ENCODE measurements around the gene PSMA5. TPM values are rescaled to one million over a fixed set of nuclear protein-coding genes. Genes with fewer than 3 reads are reported as not detected.

The PSMA5 gene
- total RNA-seq, 1 experiment from 2014 or later = 133 TPM

DNA sequence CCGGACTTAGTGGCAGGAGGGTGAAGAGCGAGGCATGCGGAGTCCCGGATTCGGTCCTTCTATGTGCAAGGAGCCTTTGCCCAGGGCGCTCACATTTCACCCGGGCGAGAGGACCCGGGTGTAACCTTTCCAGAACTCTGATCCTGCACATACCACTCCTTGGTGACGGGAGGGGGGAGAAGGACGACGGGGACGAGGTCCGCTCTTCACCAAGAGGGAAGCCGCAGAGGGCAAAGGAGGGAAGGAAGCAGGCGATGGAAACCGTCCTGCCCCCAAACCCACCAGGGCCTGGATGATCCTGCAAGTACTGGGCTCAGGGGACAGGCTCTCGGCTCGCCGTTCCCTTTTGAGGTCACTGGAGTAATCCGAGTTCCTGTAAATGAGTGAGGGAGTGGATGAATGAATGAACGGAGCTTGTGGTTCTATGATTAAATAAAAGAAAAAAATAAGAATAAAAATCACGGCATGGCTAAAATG is 41.1 kb upstream of the PSMA5 start:
- TF ChIP-seq, protein P1, sequence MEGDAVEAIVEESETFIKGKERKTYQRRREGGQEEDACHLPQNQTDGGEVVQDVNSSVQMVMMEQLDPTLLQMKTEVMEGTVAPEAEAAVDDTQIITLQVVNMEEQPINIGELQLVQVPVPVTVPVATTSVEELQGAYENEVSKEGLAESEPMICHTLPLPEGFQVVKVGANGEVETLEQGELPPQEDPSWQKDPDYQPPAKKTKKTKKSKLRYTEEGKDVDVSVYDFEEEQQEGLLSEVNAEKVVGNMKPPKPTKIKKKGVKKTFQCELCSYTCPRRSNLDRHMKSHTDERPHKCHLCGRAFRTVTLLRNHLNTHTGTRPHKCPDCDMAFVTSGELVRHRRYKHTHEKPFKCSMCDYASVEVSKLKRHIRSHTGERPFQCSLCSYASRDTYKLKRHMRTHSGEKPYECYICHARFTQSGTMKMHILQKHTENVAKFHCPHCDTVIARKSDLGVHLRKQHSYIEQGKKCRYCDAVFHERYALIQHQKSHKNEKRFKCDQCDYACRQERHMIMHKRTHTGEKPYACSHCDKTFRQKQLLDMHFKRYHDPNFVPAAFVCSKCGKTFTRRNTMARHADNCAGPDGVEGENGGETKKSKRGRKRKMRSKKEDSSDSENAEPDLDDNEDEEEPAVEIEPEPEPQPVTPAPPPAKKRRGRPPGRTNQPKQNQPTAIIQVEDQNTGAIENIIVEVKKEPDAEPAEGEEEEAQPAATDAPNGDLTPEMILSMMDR (conservative IDR thresholded peaks at IDR 0.05) = no peak
- Mint-ChIP-seq H3K4me1 (peaks cover 21 to 22% of the 10 kb centered on the region in 2 experiments), H3K4me3 (peak overlapping the region; percentile 66 to 82), H3K9me3 (peaks cover 0 to 3% of the 10 kb centered on the region in 2 experiments; a peak in 1 of 5 replicates), H3K27ac (no peak overlapping the region), H3K27me3 (ENCODE audit: low read depth) (peaks cover 79% of the 10 kb centered on the region), H3K36me3 (ENCODE audit: insufficient read depth in 1 of 3, low read depth in 3 of 3) (no peaks in the 10 kb centered on the region)
- no peaks in the 10 kb centered on the region for H3K9me3 ChIP-seq (ENCODE audit: control insufficient read depth, low read depth, low read length)
- no CpG with 5 or more reads among the region's 23 CpGs for WGBS (ENCODE audit: extremely low coverage, insufficient read length, low lambda C conversion rate)
- no peak overlapping the region for H3K23ac ChIP-seq (ENCODE audit: insufficient read length, low read depth, low read length)
- no peak overlapping the region for H2BK15ac ChIP-seq (ENCODE audit: low read depth, low read length)
- no peak overlapping the region for H2BK20ac ChIP-seq (ENCODE audit: low read depth, low read length, poor library complexity, severe bottlenecking)
- peaks cover 15% of the 10 kb centered on the region for H3K23me2 ChIP-seq (ENCODE audit: insufficient read length, low read depth, low read length, poor library complexity, severe bottlenecking)
- peak; percentile 49 for DNase-seq
- no peaks in the 10 kb centered on the region for H3K79me2 ChIP-seq (ENCODE audit: insufficient read depth, low read length)
- no peak overlapping the region for H4K8ac ChIP-seq (replicated peaks; ENCODE audit: insufficient read length, low read depth, low read length)
- H4K91ac ChIP-seq (ENCODE audit: insufficient read length, low read depth, low read length) = no peak overlapping the region
- peaks cover 14% of the 10 kb centered on the region; the same call in 1 of the 2 replicates for H3K27me3 ChIP-seq (ENCODE audit: insufficient read depth, low read length)
- H2AFZ ChIP-seq (ENCODE audit: low read length) = no peak overlapping the region
- H3K56ac ChIP-seq (ENCODE audit: insufficient read length, low read depth, low read length) = no peak overlapping the region
- H3K9ac ChIP-seq (ENCODE audit: extremely low read depth, insufficient read length, low read length) = no peak overlapping the region
- H3K4ac ChIP-seq (ENCODE audit: low read depth, low read length) = no peak overlapping the region
- H4K20me1 ChIP-seq (ENCODE audit: control insufficient read depth, insufficient read depth, insufficient read length) = no peaks in the 10 kb centered on the region
- H3K14ac ChIP-seq (ENCODE audit: insufficient read depth, low read length) = no peak overlapping the region; the same call in 1 of the 2 replicates
- no peaks in the 10 kb centered on the region; the same call in 1 of the 2 replicates for H3K4me1 ChIP-seq (ENCODE audit: insufficient read depth, low read length)
- H3T11ph ChIP-seq (ENCODE audit: low read length) = no peak overlapping the region
- no peaks in the 10 kb centered on the region for H3K79me1 ChIP-seq (ENCODE audit: insufficient read depth, low read depth, low read length, poor library complexity, severe bottlenecking)
- no peak overlapping the region for H3K27ac ChIP-seq (ENCODE audit: insufficient read length, low read depth, low read length)
- H3K4me2 ChIP-seq (ENCODE audit: insufficient read depth, insufficient read length, low read length) = peak overlapping the region; percentile 67
- H2BK5ac ChIP-seq (ENCODE audit: insufficient read length, low read length) = no peak overlapping the region
- H3K18ac ChIP-seq (ENCODE audit: insufficient read length, low read depth, low read length) = no peak overlapping the region
- no peak overlapping the region for H2AK5ac ChIP-seq (ENCODE audit: insufficient read length, low read length)
- no peak overlapping the region for H4K5ac ChIP-seq (ENCODE audit: insufficient read length, low read depth, low read length)
- no peak overlapping the region for H2BK120ac ChIP-seq (ENCODE audit: low read depth, low read length, poor library complexity, severe bottlenecking)
- no peak overlapping the region for H2BK12ac ChIP-seq (ENCODE audit: insufficient read length, low read depth, low read length)
